KOPT-K1 (cell line): ENCODE measurements around the gene FOXD1.

Experiments
- H3K27ac ChIP-seq: fragments of 200-600 bp; sonication (generic); 2 replicates; pipeline ENCODE4 v1.5.1; 2016; ENCODE audit warnings: antibody characterized with exemption, mild to moderate bottlenecking, low read depth, low read length; ENCODE audit not compliant: poor library complexity, severe bottlenecking
- H3K36me3 ChIP-seq: fragments of 200-600 bp; sonication (generic); 2 replicates; pipeline ENCODE4 v1.5.1; 2017; ENCODE audit warnings: antibody characterized with exemption, mild to moderate bottlenecking, low read length, moderate library complexity; ENCODE audit not compliant: insufficient read depth
- H3K9me3 ChIP-seq: fragments of 200-600 bp; sonication (generic); 2 replicates; pipeline ENCODE4 v1.5.1; 2017; ENCODE audit warnings: antibody characterized with exemption, low read length, mild to moderate bottlenecking; ENCODE audit not compliant: insufficient read depth, poor library complexity, severe bottlenecking

The FOXD1 gene

DNA sequence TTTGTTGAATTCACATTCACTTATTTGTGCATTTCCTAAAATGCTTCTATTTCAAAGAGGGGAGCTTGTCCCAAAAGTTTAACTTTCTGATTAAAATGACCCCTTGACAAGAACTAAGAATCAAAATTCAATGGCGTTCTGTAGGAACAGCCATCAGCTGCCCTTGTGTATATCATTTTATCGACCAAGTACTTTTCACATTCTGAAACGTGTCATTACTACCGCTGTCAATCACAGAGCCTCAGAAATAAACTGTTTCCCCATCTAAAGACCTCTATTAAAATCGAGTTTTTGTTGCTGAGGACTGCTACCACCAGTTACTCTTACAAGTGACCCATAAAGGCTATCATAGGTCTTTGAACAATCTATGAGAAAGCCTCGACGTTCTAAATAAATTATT lies 1.6 kb upstream of the FOXD1 start:
- peaks cover 18% of the 10 kb centered on the region for H3K9me3 ChIP-seq
- no peaks in the 10 kb centered on the region for H3K36me3 ChIP-seq
- H3K27ac ChIP-seq, result no peak overlapping the region

DNA sequence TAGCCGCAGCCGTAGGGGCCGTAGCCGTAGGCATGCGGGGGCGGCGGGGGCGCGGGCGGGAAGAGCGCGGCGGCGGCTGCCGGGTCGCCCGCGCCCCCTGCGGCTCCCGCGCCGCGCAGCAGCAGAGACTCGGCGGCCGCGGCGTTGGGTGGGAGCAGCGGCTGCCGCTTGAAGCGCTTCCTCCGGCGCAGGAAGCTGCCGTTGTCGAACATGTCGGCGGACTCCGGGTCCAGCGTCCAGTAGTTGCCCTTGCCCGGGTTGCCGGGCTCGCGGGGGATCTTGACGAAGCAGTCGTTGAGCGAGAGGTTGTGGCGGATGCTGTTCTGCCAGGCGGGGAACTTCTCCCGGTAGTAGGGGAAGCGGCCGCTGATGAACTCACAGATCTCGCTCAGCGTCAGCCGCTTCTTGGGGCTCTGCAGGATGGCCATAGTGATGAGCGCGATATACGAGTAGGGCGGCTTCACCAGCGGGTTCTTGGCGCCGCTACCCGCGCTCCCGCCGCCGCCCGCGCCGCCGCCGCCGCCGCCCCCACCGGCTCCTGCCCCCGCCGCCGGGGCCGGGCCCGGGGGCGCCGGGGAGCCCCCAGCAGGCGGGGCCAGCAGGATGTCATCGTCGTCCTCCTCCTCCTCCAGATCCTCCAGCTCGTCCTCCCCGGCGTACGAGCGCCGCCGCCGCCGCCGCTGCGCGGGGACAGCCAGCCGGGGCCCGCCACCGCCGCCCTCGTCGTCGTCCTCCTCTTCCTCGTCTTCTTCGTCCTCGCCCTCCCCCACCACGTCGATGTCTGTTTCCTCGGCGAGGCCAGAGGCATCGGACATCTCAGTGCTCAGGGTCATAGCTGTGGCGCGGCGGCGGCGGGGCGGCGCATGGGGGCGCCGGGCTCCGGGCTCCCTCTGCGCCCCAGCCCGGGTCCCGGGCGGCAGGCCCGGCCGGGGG lies 781 bp downstream of the FOXD1 start:
- H3K36me3 ChIP-seq, result no peaks in the 10 kb centered on the region
- H3K27ac ChIP-seq, result no peak overlapping the region
- peaks cover 32% of the 10 kb centered on the region for H3K9me3 ChIP-seq

DNA sequence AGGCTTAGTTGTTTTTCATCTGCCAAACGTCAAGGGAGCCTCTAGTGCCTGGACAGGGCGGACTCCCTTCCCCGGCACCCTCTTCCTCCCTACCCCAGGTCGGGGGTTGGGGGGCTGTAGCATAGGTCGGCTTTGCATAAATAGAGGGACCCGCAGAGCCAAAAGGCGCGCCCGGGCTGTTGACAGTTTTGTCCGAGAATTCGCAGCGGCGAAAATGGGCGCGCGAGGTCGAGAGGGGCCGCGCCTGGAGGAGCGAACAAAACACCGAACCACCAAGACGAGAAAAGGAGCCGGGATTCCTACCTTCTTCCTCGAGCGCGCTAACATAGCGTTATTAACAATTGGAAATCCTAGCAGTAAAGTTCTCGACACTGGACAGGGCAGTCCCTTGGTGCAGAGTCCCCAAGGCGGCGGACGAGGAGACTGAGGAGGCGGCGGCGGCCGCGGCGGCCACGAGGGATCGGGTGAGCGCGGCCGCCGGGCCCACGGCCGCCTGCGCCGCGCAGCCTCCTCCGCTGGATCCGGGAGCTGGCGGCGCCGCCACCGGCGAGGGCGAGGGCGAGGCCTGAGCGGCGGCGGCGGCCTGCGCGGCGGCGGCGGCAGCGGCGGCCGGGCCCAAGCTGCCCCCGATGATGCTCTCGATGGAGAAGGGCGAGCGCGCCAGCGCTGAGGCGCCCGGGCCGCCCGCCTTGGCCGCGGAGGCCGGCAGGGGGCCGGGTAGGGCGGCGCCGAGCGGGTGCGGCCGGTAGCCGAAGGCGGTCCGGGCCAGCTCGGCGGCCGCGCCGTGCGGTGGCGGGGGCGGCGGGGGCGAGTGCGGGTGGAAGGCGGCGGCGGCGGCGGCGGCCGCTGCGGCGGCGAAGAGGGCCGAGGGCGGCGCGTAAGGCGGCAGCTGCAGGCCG lies 1.7 kb downstream of the FOXD1 start:
- Histone ChIP-seq H3K9me3 (peaks cover 37% of the 10 kb centered on the region), H3K36me3 (no peaks in the 10 kb centered on the region), H3K27ac (no peak overlapping the region)

DNA sequence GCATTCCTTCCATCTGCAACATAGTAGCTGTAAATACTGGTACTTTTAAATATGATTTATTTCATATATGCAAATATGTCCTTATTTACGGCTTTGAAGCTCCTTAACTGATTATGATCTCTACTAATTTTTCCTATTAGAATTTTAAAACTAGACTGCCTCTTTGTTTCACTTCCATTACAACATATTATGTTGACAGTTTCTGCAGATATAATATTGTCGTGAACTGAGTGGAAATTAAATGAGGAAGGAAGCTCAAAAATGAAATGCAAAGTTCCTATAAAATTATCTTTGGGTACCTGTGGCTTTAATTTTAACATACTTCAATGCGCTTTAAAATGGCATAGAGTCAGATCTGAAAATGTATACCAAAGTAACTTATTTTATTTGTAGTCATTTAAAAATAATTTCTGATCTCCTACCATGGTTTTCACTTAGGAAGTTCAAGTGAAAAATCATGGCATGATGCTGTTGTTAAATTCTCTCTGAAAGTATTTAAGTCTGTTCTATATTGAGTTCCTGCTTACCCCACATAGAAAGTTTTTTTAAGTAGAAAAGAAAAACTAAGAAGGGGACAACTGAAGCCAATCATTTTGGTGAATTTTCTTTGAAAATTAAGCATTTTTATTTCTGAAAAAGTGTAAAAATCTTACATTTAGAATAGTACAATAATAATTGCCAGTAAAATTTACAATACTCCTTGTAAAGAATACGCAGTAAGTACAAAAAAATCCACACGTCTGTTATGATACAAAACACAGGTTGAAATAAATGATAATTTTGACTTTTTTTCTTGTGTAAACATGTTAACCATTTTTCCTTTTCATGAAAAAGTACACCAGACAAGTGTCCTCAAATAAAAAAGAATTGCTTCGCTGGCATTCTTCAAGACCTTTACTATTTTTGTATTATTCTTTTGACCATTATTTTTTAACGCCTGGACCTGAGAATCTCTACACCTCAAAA lies 2.6 kb downstream of the FOXD1 start:
- Histone ChIP-seq H3K27ac (no peak overlapping the region), H3K9me3 (peaks cover 37% of the 10 kb centered on the region), H3K36me3 (no peaks in the 10 kb centered on the region)

DNA sequence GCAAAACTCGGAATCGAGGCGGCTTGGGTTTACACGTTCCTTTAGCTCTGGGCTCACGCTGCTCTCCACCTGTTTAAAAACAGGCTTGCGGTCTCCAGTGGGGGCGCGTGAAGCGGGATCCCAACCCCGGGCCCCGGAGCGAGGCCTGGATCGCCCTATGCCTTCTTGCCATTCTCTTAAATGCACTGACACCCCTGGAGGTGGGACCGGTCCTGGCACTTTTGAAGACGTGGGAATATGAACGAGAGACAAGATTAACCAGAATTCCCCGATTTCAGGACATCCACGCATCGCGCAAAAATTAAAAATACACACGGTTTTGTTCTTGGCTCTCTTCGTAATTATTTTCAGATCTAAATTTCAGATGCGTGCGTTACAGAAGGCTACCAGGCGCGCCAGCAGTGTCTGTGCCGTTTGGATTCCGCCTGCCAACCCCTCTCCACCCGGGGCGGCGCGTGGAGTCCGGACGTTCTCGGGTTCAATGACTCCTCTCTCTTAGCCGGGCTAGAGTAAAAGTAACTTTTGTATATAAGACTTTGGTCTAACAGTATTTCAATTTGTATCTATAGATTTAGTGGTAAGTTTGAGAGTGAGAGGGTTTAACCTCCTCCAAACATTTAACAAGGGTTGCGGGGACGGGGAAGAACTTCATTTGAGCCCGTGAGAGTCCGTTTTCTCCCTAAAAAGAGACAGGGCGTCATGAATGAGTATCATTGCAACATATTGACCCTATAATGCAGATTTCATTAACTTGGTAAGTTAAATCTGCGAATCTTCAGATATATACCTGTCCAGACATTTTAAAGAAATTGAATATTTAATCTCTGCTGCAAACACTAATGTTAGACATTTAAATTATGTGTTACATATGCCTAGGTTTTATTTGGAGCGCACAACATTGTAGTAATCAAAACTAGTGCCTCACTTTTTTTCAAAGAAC lies 3.8 kb downstream of the FOXD1 start:
- no peaks in the 10 kb centered on the region for H3K36me3 ChIP-seq
- no peak overlapping the region for H3K27ac ChIP-seq
- peaks cover 33% of the 10 kb centered on the region for H3K9me3 ChIP-seq

- no peak overlapping the region for H3K27ac ChIP-seq
- peaks cover 25% of the 10 kb centered on the region for H3K9me3 ChIP-seq
- no peaks in the 10 kb centered on the region for H3K36me3 ChIP-seq
Measured at GRCh38 chr5:73443829-73444498, 4.6 kb downstream of the FOXD1 start.

GRCh38 chr5:73442996-73443627 lies 5.5 kb downstream of the FOXD1 start:
- peaks cover 21% of the 10 kb centered on the region for H3K9me3 ChIP-seq
- no peaks in the 10 kb centered on the region for H3K36me3 ChIP-seq
- H3K27ac ChIP-seq, result no peak overlapping the region

DNA sequence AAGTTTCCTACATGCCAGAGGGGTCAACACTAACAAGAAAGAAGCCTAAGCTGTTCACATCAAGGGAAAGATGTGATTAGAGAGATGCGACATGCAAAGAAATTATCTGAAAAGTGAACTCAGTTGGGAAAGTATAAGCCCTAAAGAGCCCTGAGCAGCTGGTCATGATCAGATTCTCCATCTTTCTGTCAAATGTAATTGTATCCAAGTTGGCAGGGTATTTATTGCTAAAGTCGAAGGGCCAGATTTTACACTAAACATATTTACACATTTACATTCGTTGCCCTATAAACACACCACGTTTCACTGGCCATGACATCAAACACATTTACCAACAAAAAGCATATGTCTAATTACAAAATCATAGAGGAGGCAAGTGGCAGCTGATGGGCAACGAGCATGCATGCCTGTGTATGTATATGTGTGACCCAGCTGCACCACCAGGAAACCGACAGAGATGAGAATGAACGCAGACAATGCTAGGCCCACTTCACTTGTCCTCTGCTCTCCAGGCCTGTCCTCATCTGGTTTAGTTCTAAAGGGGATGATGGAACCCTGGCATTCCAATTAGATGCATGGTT lies 6.3 kb downstream of the FOXD1 start:
- Histone ChIP-seq H3K27ac (no peak overlapping the region), H3K36me3 (no peaks in the 10 kb centered on the region), H3K9me3 (peaks cover 28% of the 10 kb centered on the region)

- Histone ChIP-seq H3K36me3 (no peaks in the 10 kb centered on the region), H3K9me3 (peaks cover 38% of the 10 kb centered on the region), H3K27ac (no peak overlapping the region)
Measured at GRCh38 chr5:73441378-73441777, 7.2 kb downstream of the FOXD1 start.

GRCh38 chr5:73440262-73440661 lies 8.3 kb downstream of the FOXD1 start:
- H3K27ac ChIP-seq, result no peak overlapping the region
- H3K36me3 ChIP-seq, result no peaks in the 10 kb centered on the region
- H3K9me3 ChIP-seq, result peaks cover 49% of the 10 kb centered on the region

DNA sequence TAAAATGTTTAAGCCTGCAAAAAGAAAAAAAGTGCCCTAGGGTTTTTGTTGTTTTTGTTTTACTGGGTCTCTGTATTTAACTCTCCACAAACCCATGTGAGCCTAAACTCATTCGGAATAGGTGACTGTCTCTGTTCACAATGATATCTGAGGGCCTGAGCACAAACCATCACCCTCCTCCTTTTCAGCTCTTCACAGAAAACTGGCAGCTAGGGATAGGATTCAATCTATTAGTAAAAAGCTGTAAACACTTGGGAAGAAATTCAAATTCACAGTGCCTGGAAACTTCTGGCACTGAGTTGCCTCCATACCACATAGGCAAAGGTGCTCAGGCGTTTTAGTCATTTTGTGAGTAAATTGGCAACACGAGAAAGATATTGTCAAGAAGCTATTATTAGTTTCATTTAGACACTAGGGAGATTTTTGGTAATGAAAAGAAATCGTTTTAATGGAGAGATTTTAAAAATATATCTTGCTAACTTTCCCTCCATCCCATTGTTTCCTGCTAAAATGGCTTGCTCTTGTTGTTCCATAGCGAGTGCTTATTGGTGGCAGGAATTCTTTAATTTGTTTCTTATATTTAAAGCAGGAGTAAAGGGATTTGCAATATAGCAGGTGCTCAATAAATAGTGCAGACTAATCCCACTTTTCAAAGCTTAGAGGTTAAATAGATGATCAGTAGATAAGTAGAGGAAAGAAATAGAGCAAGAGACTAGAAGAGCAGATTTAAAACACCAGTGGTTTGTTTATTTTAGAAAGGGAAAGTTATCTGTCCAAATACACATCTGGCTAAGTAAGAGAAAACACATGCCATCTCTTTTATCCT lies 9.7 kb downstream of the FOXD1 start:
- H3K27ac ChIP-seq, result no peak overlapping the region

More for the DNA sequence above, 9.7 kb downstream of the FOXD1 start:
- Histone ChIP-seq H3K9me3 (peaks cover 43% of the 10 kb centered on the region), H3K36me3 (no peaks in the 10 kb centered on the region)
